Activated CD4-positive, CD25-positive, alpha-beta regulatory T cell treated with anti-CD3 and anti-CD28 coated beads, Interleukin-2, amount 50 U/mL, for 72 hours (primary cell): Measurements from ENCODE around the gene SMIM24.
A peak's percentile ranks its signal among the peaks of the same experiment; 100 is the strongest.
"Not testable (repeated sequence)": the region's sequence is repeated elsewhere in the genome, so short reads cannot be mapped to it uniquely, and the experiment has no call there.

Source experiments
- DNase-seq: peaks from one replicate; pipeline ENCODE4 v3.0.0; 2021

SMIM24 gene

GRCh38 chr19:3513229-3514140 is 33.2 kb upstream of the SMIM24 start:
- no peak for DNase-seq

- no peak for DNase-seq
Observed at GRCh38 chr19:3512562-3513228, 32.4 kb upstream of the SMIM24 start.

GRCh38 chr19:3511506-3512251 is 31.4 kb upstream of the SMIM24 start:
- DNase-seq: no peak

GRCh38 chr19:3510727-3511126 is 30.4 kb upstream of the SMIM24 start:
- no peak for DNase-seq

GRCh38 chr19:3509566-3509989 is 29.3 kb upstream of the SMIM24 start:
- no peak for DNase-seq

GRCh38 chr19:3508771-3509535 is 28.6 kb upstream of the SMIM24 start:
- no peak for DNase-seq

- not testable (repeated sequence) for DNase-seq
Observed at GRCh38 chr19:3508121-3508661, 27.9 kb upstream of the SMIM24 start.

GRCh38 chr19:3507371-3508120 is 27.2 kb upstream of the SMIM24 start:
- no peak for DNase-seq

- no peak for DNase-seq
Observed at GRCh38 chr19:3506384-3507340, 26.3 kb upstream of the SMIM24 start.

GRCh38 chr19:3505598-3506383 is 25.5 kb upstream of the SMIM24 start, which contains the start of gene FZR1:
FZR1 (plus strand) TSS chr19:3506311; CDS start chr19:3522990, 16,679 bp downstream.
- peak; percentile 99 for DNase-seq

- DNase-seq: no peak
Observed at GRCh38 chr19:3504735-3505134, 24.4 kb upstream of the SMIM24 start.

- no peak for DNase-seq
Observed at GRCh38 chr19:3503036-3503572, 22.8 kb upstream of the SMIM24 start.

- no peak for DNase-seq
Observed at GRCh38 chr19:3501780-3502179, 21.5 kb upstream of the SMIM24 start.

- DNase-seq: peak; percentile 93
Observed at GRCh38 chr19:3500429-3501101, 20.2 kb upstream of the SMIM24 start, which contains the start of gene DOHH. DOHH (minus strand) TSS chr19:3500674; CDS start chr19:3496814, 3,860 bp downstream.

GRCh38 chr19:3499738-3500428 is 19.6 kb upstream of the SMIM24 start:
- DNase-seq: no peak

- no peak for DNase-seq
Observed at GRCh38 chr19:3497757-3498520, 17.6 kb upstream of the SMIM24 start.
